Activated CD8-positive, alpha-beta memory T cell treated with anti-CD3 and anti-CD28 coated beads, Interleukin-2, amount 50 U/mL, for 4 hours (primary cell): Measurements from ENCODE around the gene STK32C.

Source experiments
- DNase-seq: peaks from one replicate; pipeline ENCODE4 v3.0.0-alpha.2; 2020

Gene STK32C

DNA sequence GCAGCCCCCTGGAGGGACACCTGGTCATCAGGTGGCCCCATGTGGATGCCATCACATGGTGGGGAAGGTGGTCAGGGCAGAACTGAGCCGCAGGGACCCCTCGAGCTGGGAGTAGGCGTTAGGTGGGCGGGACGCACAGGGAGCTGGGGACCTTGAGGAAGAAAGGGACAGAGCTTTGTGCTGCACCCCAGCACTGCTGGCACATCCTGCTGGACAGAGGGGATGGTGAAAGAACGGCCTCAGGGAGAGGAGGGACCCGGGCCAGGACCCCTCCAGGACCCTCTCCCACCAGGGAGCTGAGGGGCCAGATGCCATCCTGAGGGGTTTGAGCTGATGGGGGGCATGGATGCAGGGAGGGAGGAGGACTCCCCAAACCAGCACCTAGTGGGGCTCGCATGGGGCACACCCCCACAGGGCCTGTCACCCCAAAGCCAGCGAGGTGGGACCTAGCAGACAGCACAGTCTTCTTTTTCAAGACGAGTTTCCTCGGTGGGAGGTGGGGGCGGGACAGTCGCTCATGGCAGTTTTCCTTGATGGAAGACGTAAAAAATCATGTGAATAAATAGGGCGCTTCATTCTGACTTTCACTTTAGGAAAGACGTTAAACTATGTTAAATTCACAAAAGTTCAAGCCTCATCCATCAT is 43.3 kb downstream of the STK32C start:
- peak; percentile 11 for DNase-seq

GRCh38 chr10:132263866-132264265 is 43.9 kb downstream of the STK32C start:
- DNase-seq, result no peak

GRCh38 chr10:132259702-132260482 is 47.9 kb downstream of the STK32C start:
- DNase-seq, result no peak

GRCh38 chr10:132258423-132258822 is 49.3 kb downstream of the STK32C start:
- DNase-seq, result no peak

DNA sequence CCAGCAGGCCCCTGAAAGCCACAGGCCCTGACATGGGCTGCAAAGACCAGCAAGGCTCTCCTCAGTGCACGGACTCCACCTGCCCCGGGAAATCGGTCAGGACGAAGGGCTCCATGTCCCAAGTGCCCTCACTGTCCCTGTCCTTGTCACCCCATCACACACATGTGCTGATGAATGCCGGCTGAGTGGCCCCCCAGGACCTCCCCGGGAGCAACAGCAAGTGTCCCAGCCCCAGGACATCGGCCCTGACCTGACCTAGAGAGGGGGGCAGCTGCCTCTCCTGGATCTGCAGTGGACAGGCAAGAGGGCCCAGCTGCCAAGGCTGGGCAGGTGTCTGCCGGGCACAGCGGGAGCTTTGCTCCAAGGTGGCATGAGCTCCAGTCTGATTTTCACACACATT is 49.8 kb downstream of the STK32C start:
- no peak for DNase-seq

DNA sequence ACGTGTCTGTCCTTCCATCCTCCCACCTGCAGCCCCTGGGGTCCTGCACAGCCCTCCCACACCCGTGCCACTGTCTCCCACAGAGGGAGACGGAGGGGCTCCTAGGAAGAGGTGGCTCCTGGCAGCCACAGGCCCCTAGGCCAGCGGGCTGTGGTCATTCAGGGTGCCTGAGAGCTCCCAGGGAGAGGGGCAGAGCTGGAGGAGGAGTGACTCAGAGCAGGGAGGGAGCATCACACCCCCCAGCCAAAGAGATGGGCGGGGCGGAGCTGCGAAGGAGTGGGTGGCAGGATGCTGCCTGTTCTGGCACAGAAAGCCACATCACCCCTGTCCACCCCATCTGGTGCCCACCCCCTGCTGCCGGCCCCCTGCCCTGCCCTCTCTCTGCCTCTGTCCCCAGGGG is 50.5 kb downstream of the STK32C start:
- DNase-seq, result peak; percentile 38

- DNase-seq, result no peak
Observed at GRCh38 chr10:132256866-132257265, 50.9 kb downstream of the STK32C start.

DNA sequence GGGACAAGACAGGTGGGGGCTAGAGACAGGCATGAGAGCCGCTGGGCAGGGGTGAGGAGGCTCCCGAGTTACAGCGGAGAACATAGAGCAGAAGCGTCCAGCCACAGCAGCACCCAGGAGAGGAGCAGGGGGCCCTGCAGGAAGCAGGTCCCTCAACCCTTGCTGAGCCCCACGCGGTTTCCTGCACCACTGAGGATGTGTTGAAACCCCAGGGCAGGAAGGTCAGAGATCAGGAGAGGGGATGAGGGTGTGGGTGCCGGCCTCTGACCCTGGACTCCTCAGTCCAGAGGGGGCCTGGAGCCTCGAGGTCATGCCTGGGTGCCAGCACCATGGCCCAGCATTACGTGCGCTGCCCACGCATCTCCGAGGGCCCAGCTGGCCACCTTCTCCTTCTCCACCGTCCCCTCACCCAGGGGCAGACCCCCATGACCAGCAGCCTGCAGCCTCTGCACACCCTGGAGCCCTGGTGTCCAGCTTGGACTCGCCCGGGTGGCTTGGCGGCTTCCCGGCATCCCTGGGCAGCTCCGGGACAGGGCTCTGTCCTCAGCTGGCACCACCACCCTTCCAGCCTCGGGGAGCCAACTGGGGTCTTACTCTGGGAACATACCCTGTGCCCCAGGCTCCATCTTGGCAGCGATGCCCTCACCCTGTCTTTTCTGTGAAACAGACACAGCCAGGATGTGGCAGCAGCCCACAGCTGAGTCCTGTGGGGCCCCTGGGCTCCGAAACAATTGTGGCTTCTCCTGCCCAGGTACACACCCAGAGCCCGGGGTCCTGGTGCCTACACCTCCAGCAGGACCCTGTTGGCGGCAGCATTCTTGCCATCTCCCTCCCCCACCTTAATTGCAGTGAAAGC is 52.0 kb downstream of the STK32C start:
- DNase-seq, result no peak

- no peak for DNase-seq
Observed at GRCh38 chr10:132254841-132255240, 52.9 kb downstream of the STK32C start.

DNA sequence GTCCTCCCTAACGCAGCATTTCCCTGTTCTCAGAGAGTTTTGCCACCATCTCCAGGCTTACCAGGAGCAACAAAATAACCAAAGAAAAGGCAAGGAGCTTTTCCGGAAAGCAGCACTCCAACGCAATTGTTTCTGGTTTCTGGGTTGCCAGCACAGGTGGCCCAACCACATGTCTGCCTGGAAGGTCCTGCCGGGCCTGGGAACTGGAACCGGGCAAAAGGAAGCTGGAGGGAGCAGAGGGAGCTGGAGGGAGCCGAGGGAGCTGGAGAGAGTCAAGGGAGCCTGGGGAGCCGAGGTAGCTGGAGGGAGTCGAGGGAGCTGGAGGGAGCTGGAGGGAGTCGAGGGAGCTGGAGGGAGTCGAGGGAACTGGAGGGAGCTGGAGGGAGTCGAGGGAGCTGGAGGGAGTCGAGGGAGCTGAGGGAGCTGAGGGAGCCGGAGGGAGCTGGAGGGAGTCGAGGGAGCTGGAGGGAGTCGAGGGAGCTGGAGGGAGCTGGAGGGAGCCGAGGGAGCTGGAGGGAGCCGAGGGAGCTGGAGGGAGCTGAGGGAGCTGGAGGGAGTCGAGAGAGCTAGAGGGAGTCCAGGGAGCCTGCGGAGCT is 54.6 kb downstream of the STK32C start:
- DNase-seq, result no peak

- DNase-seq, result no peak
Observed at GRCh38 chr10:132252412-132252811, 55.3 kb downstream of the STK32C start.

GRCh38 chr10:132251928-132252327 is 55.8 kb downstream of the STK32C start:
- DNase-seq, result no peak

DNA sequence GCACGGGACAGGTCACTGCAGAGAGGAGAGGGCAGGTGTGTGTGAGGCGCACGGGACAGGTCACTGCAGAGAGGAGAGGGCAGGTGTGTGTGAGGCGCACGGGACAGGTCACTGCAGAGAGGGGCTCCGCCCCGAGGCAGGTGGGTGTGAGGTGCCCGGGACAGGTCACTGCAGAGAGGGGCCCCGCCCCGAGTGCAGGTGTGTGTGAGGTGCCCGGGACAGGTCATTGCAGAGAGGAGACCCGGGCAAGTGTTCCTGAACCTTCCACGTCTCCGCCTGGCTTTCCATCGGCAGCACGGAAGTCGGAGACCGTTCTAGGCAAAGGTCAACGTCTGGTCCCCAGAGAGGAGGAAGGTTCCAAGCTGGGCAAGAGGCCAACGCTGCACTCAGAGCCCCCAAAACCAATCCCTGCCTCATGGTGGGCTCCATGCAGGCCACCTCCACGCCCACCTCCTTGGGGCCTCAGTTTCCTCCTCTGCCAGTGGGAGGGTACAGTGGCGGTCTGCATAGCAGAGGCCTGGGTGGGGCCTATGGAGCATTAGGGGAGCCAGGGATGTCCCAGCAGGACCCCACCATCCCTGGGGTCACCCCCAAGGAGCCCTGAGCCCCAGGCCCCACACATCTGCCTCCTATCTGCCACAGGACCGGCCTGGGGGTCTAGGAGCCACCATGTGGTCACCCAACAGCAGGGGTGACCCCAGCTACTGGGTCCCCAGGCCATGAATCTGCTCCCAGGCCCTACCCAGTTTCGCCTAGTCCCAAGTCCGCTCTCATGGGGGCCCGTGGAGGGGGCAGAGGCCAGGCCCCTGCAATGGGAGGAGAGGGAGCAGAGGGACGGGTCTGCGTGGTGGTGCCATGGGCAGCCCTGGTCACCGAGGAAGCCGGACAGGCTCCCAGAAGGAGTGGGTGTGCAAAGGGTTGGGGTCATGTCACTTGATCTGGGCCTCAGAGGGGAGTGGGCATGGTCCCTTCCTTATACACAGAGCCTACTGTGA is 57.0 kb downstream of the STK32C start:
- DNase-seq, result no peak

DNA sequence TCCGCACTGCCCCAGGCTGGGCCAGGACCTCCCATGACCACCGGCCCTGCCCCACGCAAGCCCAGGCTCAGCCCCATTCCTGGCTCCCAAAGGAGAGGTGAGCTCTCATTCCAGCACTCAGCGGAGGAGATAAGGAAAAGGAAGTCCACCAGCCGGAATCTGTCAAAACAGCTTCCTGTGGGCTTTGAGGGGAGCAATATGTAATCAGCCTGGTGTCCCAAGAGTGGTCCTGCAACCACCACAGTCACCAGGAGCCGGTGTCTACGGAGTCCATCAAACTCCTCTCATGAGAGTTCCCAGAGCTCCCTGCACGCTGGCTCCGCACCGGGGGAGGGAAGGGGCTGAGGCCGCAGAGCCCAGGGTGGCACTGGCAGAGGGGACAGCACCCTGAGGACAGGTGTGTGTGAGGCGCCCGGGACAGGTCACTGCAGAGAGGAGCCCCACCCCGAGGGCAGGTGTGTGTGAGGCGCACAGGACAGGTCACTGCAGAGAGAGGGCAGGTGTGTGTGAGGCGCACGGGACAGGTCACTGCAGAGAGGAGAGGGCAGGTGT is 57.9 kb downstream of the STK32C start:
- DNase-seq, result no peak

GRCh38 chr10:132249226-132249724 is 58.5 kb downstream of the STK32C start:
- no peak for DNase-seq

DNA sequence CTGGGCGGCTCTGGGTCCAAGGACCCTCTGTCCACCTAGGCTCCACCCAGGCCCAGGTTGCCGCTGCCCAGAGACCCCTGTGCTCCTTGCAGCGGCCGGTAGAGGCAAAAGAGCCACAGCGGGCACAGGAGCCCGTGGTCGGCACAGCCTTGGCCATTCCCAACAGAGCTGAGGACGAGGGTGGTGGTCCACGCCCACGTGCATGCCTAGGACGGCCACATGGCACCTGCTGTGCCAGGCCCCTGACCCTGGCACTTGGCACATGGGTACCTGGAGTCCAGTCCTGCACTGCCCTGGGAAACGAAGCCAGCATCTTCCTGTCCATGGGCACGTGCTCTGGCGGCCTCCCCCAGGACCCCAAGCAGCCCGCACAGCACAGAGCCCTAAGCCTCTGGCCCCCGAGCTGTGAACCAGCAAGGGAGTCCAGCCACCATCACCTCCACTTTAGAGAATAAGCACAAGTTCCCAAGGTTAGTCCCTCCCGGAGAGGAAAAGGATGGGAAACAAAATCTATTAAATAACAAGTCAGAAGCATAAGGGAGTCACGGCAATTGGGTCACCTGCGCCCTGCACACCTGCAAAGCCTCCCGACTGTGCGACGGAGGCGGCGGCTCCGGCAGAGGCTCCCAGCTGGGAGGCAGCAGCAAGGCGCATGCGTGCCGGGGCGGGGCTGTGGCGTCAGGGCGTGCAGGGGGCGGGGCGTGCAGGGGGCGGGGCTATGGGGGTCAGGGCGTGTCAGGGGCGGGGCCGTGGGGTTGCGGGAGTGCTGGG is 59.1 kb downstream of the STK32C start:
- peak; percentile 34 for DNase-seq

DNA sequence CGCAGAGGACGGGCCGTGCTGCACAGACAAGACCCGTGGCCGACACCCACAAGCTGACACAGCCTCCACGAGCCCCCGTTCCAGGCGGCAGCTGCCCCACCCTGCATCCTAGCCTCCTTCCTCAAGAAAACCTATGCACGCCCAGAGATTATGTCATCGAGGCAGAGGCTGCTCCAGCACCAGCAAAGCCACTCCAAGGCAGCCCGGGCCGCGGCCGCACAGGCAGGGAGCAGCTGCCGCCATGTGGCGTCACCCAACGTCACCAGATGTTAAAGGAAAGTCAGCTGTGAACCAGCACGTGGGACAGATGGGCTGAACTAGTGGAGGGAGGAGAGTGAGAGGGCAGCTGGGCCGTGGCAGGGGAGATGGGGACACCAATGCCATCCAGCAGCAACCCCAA is 59.8 kb downstream of the STK32C start:
- no peak for DNase-seq

GRCh38 chr10:132246296-132246695 is 61.5 kb downstream of the STK32C start:
- no peak for DNase-seq

GRCh38 chr10:132245056-132245455 is 62.7 kb downstream of the STK32C start:
- no peak for DNase-seq

DNA sequence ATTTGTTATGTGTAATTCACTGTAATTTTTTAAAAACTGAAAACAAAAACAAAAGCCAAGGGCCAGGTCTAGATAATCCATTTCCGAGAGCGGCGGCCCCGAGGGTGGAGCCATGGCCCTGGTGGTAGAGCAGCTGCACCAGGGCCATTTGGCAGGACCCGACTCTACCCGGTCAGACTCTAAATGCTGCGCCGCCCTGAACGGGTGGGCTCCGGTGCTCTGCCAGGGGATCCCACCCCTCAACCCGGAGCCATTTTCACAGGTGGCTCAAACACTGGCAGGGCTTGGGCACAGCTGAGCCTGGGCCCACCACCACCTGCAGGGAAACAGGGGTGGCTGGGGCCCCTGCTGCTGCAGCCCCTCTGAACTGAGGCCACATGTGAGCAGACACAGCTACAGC is 64.1 kb downstream of the STK32C start:
- no peak for DNase-seq

DNA sequence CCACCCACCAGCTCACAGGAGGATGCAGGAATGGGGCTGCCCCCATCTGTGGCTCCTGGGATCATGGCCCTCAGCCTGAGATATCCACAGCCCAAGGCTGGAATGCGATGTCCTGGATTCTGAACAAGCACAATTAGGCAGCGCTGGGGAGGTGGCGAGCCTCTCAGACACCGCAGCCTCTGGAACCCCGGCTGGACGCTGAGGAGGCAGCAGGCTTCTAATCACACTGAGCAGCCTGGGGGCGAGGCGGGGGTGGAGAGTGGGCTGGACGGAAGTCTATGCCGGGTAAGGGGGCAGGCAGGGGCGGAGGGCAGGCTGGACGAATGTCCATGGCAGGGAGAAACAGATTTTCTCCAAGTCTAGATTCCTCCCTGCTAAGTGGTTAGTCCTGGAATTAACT is 64.6 kb downstream of the STK32C start:
- DNase-seq, result no peak
